Erythroblast (primary cell): ENCODE data around the gene MXRA7.

ENCODE experiments used
- GATA1 ChIP-seq: IDR thresholded peaks from 2 replicates; pipeline ENCODE4 v1.6.1; 2011; ENCODE audit warnings: low read depth, mild to moderate bottlenecking, control low read depth, low read length, moderate library complexity
- POLR2A ChIP-seq: IDR thresholded peaks from 2 replicates; pipeline ENCODE4 v1.6.1; 2011; ENCODE audit warnings: mild to moderate bottlenecking, low read length

DNA sequence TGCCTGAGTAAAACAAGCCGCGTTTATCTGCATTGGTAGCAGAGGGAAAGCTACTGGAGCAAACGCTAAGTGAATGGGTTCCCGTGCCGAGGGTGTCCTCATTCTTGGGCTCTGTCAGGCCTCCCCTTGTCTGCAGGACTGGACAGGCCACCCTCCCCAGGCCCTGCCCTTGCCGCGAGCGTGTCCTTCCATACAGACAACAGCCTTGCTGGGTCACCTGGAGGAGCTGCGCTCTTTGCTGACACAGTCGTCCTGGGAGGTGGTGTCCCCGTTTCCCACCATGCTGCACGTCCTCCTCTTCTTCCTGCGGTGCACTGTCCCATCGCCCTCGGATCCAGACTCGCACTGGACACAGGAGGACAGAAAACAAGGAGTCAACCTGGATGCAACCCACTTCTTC is 7.8 kb upstream of the MXRA7 start:
- no peak for TF ChIP-seq POLR2A
- TF ChIP-seq GATA1, result no peak
